Measurements from ENCODE around the gene UFC1. TPM values are rescaled to one million over a fixed set of nuclear protein-coding genes. Genes with fewer than 3 reads are reported as not detected.

UFC1 gene
- 129 and 141 TPM in 2 replicates for total RNA-seq

DNA sequence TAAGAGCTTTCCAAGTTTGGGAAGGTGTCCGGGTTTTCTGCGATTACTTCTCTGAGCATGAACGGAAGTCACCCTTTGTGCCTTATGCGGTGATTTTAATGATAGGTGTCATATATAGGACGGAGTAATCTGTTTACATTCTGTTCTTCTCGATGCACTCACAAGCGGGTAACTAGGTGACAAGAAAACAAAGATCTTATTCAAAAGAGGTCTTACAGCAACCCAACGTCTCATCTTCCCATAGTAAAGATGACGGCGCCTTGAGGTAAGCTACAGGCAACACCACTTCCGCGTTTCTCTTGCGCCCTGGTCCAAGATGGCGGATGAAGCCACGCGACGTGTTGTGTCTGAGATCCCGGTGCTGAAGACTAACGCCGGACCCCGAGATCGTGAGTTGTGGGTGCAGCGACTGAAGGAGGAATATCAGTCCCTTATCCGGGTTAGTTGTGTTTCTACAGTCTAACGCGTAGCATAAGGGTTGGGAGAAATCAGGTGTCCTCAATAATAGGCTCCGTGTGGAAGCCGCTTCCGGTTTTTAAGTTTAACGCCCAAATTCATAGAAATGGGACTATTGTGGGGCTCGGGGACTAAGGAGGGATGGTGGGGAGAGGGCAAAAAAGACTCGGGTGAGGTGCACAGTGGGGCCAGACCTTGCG lies at the start of gene UFC1:
Gene UFC1 (plus strand): TSS at position 297 of the 656 bp plus-strand sequence. CDS start 20 bp downstream, at position 317.

DNA sequence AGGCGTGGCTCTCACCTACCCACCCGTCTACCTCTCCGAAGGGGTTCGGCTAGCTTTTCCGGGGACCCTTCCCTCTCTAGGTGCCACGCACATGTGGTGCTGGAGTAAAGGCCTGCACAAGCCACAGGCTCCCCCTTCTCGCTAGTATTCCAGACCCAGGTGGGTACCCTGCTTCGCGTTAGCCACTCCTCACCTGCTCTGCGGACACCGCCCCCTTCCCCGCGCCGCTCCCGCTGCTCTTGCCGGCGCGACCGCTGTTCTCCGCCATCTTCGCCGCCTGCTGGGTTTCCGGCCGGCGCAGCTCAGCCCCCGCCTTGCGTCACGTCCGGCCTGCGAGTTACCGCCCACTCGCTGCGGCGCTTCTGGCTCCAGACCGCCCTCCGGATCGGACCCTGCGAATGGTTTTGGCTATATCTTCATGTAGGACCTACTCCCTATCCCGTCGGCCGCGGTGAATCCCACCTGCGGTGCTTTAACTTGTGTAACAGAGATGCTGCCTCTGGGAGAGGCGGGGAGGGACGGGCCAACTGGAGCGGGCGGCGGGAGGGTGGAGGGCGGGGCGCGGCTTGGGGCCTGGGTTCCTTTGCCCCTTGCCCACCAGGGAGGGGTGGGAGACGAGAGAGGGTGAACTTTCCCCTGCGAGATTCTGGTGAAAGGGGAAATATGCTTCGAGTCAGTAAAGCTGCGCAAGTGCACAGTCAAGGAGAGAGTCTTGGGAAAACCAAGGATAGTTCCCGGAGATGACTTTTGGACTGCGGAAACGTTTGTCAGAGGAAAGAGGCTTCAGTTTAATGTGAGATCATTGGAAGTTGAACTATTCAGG lies 35.8 kb upstream of the UFC1 start, which contains the start of the genes NIT1 and PFDN2:
Gene NIT1 (plus strand): TSS at position 347 of the 823 bp plus-strand sequence. CDS start 72 bp downstream, at position 419.
Gene PFDN2 (minus strand): TSS at position 279 of the 823 bp plus-strand sequence. CDS start 11 bp downstream, at position 268.

DNA sequence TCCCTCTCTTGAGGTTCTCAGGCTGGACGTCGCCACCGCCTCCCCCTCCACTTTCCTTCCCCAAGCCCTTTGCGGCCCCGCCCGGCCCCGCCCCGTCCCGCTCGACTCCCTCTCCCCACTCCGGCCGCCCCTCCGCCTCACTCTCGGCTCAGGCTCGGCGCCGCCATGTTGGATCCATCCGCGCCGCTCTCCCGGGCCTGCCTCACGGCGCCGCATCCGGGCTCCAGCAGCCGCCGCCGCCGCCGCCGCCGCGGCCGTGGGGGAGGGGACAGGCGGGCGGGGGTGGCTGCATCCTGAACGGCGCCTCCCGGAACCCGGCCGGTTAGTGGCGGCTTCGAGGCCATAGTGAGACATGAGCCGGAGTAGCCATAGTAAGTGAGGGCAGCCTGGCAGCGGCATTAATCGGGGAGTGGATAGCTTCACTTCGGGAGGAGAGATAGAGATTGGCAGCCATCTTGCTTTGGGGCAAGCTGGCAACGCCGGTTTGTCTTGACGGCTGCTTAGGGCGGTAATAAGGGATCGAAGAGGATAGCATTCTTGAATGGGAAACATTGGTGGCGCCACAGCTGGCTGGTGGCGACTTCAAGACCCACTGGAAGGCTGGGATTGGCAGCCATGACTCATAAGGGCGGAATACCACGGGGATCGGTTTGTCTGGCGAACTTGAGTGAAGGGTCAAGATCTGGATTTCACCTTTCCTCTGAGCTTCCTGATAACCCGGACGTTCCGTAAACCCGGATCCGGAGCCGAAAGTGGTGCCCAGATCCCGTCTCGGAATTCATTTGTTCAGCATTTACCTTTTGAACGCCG lies 21.2 kb upstream of the UFC1 start, which contains the start of gene DEDD:
Gene DEDD (minus strand): TSS at position 258 of the 810 bp plus-strand sequence. CDS start 8,205 bp downstream, outside the sequence.

DNA sequence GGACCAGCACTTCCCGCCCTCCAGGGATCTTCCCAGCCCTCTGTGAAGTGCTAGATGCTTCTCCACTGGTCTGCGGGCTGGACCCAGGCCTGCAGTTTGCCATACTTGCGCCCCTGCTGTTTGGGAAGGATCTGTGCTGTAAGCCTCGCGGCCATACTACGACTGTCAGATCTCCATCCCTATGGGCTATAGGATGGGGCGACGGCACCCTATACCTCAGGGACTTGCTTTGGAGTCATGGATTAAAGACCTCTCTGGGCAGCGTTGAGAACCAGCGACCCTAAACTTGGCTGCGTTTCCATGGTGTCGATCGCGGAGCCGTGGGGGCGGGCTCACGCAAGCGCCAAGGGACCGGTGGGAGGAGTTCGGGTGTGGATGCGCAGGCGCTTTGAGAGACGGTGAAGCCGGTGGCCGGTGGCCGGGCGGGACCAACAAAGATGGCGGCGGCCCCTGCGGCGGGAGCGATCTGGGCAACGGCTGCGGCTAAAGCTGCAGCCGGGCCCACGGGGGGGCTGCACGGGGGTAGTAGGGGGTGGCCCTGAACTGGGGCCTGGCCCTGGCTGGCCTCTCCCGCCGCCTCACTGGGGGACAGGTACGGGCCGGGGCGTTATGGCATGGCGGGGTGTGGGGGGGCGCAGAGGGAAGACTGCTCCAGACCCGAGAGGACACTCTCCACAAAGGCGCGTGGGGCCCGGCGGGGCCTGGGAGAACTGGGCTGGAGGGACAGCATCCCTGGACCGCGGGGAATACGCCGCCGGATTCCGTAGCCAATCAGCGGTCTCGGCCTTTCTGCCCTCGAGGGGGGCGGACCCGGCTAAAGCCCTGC lies 5.5 kb downstream of the UFC1 start, which contains the start of gene USP21:
Gene USP21 (plus strand): TSS at position 414 of the 826 bp plus-strand sequence. CDS start 1,141 bp downstream, outside the sequence.

DNA sequence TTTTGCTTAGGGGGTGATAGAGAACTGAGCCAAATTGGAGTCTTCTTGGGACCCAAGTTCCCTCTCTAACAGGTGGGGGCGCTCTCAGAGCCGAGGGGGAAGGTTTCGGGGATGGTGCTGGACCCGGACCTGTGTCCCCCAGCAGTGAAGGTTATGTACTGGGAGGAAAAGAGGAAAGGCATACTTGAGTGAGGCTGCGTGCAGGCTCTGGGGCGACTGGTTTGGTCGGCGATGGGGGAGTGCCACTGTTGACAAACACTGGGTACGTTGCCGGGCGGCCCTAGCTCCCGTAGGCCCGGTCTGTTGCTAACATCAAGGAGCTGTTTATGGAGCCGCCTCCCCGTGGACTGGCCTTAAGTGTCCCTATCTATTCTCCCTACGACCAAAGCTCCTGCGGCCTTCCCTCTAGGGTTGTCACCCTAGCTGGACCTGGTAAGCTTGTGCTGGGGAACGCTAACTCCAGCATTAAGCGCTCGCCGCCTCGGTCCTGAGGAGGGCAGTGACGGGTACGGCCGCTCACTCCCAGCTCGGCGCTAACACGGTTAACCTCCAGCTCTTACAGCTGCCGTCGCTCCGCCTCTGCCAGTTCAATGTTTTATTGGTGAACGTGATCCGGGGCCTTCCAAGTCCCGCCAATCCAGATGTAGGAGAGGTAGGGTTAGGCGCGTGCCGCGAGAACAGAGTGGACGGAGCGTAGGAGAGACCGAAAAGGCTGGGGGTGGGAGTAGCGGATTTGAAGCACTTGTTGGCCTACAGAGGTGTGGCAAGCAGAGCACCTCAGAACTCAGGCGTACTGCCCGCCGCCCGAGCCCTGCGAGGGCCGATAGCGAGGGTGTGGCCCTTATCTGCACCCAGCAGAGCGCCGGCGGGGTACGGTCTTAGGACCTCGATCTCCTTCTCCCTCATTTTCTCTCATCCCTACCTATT lies 12.2 kb downstream of the UFC1 start, which contains the start of gene PPOX:
Gene PPOX (plus strand): TSS at position 685 of the 927 bp plus-strand sequence. CDS start 422 bp downstream, outside the sequence.

DNA sequence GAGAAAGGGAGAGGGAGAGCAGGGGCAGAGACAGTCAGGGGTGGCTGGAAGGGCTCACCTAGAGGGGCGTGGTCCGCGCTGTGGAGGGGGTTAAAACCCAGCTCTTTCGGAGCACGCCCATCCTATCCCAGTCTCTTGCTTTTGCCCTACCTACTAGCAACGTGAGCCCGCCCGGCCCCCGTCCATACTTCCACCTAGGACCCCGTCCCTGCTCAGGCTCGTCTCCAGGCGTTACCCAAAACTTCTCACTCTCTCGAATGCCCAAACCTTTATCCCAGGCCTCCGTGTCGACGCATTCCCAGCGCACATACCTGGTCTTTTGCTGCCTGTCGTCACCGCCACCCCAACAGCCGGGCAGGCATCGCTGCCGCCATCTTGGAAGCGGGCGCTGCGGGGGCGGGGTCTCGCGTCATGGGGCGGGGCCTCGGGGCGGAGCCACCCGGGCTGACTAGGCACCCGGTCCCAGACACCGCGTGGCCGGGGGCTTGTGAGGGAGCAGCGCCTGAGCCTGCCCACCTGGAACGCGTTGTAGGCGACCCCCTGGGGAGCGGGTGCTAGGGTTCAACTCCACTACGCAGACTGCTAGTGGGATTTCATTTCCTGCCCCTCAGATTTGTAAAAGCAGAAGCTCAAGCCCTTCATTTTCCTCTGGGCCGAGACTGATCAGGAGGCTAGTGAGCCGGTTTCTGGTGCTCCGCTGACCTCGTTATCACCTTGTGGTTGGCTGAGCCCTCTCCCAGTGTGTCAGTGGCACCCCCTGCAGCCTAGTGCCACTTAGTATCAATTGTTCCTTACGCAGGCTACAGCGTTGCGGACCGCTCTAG lies 23.5 kb downstream of the UFC1 start, which contains the start of gene B4GALT3:
Gene B4GALT3 (minus strand): TSS at position 396 of the 824 bp plus-strand sequence. CDS start 1,447 bp downstream, outside the sequence.

DNA sequence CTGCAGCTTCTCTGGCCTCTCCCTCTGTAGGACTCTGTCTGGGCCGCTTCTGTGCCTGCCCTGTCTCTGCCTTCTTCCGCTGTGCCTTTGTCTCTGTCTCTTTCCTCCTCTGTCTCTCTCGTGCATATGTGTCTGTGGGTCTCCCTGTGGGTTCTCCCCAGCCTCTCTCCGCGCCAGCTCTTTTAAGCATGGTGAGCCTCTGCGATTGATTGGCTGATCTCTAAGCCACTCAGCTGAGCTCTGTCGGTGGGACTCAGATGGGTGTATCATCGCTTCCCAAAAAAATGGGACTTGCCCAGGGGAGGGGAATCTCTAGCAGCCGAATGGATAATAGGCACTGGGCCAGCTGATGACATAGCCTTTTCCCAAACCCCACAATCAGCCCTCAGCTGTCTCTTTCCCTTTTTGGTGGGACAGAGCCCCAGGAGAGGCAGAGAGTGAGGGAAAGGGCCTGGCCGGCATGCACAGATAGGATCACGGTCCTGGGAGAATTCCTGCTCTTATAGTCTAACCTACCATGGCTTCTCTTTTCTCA lies 45.2 kb downstream of the UFC1 start, which contains the start of gene ADAMTS4:
Gene ADAMTS4 (minus strand): TSS at position 158 of the 535 bp plus-strand sequence. CDS start 427 bp downstream, outside the sequence.

DNA sequence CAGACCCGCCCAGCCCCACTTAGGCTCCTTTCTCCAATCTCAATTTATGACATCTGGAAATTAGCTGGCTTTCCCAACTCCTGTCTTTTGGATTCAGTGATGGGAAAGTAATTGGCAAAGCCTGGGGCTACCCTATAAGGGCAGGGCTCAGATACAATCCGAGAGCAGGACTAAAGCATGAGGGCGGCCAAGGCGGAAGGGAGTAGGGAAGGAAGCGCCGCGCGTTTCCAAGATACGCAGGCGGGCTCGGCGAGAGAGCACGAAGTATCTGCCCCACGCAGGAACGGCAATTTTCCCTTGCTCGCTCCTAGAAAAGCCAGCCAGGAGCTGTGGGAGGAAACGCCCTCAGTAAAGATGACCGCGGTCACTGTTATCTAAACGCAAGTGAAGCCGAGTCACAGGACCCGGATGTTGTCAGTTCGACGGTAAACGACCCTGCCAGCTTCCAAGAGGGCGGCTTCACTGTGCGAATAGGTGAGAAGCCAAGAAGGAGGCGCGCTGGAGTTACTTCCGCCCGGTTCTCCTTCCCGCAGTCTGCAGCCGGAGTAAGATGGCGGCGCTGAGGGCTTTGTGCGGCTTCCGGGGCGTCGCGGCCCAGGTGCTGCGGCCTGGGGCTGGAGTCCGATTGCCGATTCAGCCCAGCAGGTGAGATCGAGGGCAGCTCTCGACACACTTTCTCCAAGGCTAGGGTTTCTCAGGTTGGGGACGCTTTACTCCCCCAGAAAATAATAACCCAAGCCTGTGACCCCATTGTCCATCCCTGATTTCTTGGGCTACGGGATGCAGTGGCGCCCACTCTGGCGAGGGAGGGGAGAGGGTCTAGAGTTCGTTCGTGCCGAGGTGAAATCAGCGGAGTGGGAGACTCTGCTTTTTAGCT lies 48.3 kb downstream of the UFC1 start, which contains the start of gene NDUFS2:
Gene NDUFS2 (plus strand): TSS at position 532 of the 877 bp plus-strand sequence. CDS start 19 bp downstream, at position 551.

Other genes with a start within 250 kb of the UFC1 start
- not detected in 2 replicates for gene ITLN2, start 199.2 kb upstream of the UFC1 start, total RNA-seq
- gene F11R, start 132.8 kb upstream of the UFC1 start, total RNA-seq: 4.2 and 11.6 TPM in 2 replicates
- gene TSTD1, start 115.0 kb upstream of the UFC1 start, total RNA-seq: 12.3 and 26.7 TPM in 2 replicates
- gene USF1, start 108.0 kb upstream of the UFC1 start, total RNA-seq: 73.6 and 80.6 TPM in 2 replicates
- gene ARHGAP30, start 84.1 kb upstream of the UFC1 start, total RNA-seq: under 0.01 TPM in 1 of 2 replicates, not detected in the other
- gene NECTIN4, start 64.4 kb upstream of the UFC1 start, total RNA-seq: 0.13 TPM in 1 of 2 replicates, not detected in the other
- gene KLHDC9, start 55.6 kb upstream of the UFC1 start, total RNA-seq: 1.8 and 3.5 TPM in 2 replicates
- gene PFDN2, start 35.9 kb upstream of the UFC1 start, total RNA-seq: 37.0 and 64.9 TPM in 2 replicates
- gene NIT1, start 35.9 kb upstream of the UFC1 start, total RNA-seq: 20.6 and 23.5 TPM in 2 replicates
- gene DEDD, start 21.3 kb upstream of the UFC1 start, total RNA-seq: 21.8 and 23.8 TPM in 2 replicates
- 5.3 and 5.5 TPM in 2 replicates for gene USP21, start 5.5 kb downstream of the UFC1 start, total RNA-seq
- gene PPOX, start 12.4 kb downstream of the UFC1 start, total RNA-seq: 11.0 and 13.1 TPM in 2 replicates
- gene B4GALT3, start 23.5 kb downstream of the UFC1 start, total RNA-seq: 12.0 and 12.7 TPM in 2 replicates
- 4.2 and 7.5 TPM in 2 replicates for gene ADAMTS4, start 45.1 kb downstream of the UFC1 start, total RNA-seq
- 146 and 150 TPM in 2 replicates for gene NDUFS2, start 48.4 kb downstream of the UFC1 start, total RNA-seq
- gene FCER1G, start 61.3 kb downstream of the UFC1 start, total RNA-seq: not detected in 2 replicates
- gene APOA2, start 69.7 kb downstream of the UFC1 start, total RNA-seq: not detected in 2 replicates
- gene TOMM40L, start 72.1 kb downstream of the UFC1 start, total RNA-seq: 9.1 and 9.6 TPM in 2 replicates
- gene NR1I3, start 84.2 kb downstream of the UFC1 start, total RNA-seq: not detected in 2 replicates
- not detected in 2 replicates for gene PCP4L1, start 104.8 kb downstream of the UFC1 start, total RNA-seq
- 1.6 and 1.7 TPM in 2 replicates for gene MPZ, start 156.0 kb downstream of the UFC1 start, total RNA-seq
- gene SDHC, start 160.4 kb downstream of the UFC1 start, total RNA-seq: 18.9 and 24.4 TPM in 2 replicates
- not detected in 2 replicates for gene CFAP126, start 213.9 kb downstream of the UFC1 start, total RNA-seq

Measured in aortic smooth muscle cell (primary cell).